Effector memory CD8-positive, alpha-beta T cell (primary cell): Measurements from ENCODE around the gene DLG2.

Experiments used
- ATAC-seq: fragments of 150-1000 bp; cut with Tn5 transposase; replicated peaks from 2 replicates; pipeline ENCODE4 v1.10.0; 2021; ENCODE audit warnings: mild to moderate bottlenecking, moderate library complexity
- DNase-seq, 3 experiments: peaks; one replicate each; pipeline ENCODE4 v3.0.0; 2021
- H3K27ac Mint-ChIP-seq, 2 donors: one replicate each; pipeline ENCODE4 v1.8.0; 2022; ENCODE audit warnings: mild to moderate bottlenecking in 2 of 2, mixed read lengths in 2 of 2, moderate library complexity in 2 of 2
- H3K27me3 Mint-ChIP-seq, 2 donors: one replicate each; pipeline ENCODE4 v1.8.0; 2022; ENCODE audit warnings: mixed read lengths in 2 of 2
- H3K36me3 Mint-ChIP-seq: one replicate; pipeline ENCODE4 v1.8.0; 2022; ENCODE audit warnings: mild to moderate bottlenecking, moderate library complexity, mixed read lengths; ENCODE audit not compliant: insufficient read depth
- H3K4me1 Mint-ChIP-seq, 2 donors: one replicate each; pipeline ENCODE4 v1.8.0; 2022; ENCODE audit warnings: low read depth in 2 of 2, mixed read lengths in 2 of 2
- H3K4me3 Mint-ChIP-seq, 2 donors: one replicate each; pipeline ENCODE4 v1.8.0; 2022; ENCODE audit warnings: mild to moderate bottlenecking in 2 of 2, mixed read lengths in 2 of 2, moderate library complexity in 2 of 2
- H3K9me3 Mint-ChIP-seq, 2 donors: one replicate each; pipeline ENCODE4 v1.8.0; 2022; ENCODE audit warnings: mixed read lengths in 2 of 2

DLG2 gene

DNA sequence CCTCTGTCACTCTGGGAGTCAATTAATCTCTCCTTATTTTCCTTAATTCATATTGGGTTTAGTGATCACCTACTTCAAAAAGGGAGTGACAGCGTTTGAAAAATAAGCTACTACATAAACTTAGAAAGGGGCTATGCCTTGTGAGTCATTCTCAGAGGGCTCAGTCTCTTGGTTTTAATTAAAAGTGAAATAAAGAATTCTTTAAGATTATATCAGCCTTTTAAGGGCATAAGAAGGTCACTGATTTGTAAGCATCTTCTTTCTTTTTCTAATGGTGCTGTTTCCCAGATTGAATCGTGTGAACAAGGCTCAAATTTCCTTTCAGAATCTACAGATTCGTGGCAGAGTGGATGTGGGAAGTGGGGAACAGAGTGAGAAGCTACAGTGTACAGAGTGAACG, 1704.8 kb downstream of the DLG2 start:
- DNase-seq (no peak), ATAC-seq (no peak)
- no peak overlapping the region for H3K27ac Mint-ChIP-seq
- peaks cover 1 to 7% of the 10 kb centered on the region in 2 donors for H3K9me3 Mint-ChIP-seq
- no peaks in the 10 kb centered on the region for H3K27me3 Mint-ChIP-seq
- no peaks in the 10 kb centered on the region for H3K36me3 Mint-ChIP-seq
- no peak overlapping the region for H3K4me3 Mint-ChIP-seq
- H3K4me1 Mint-ChIP-seq: no peaks in the 10 kb centered on the region

DNA sequence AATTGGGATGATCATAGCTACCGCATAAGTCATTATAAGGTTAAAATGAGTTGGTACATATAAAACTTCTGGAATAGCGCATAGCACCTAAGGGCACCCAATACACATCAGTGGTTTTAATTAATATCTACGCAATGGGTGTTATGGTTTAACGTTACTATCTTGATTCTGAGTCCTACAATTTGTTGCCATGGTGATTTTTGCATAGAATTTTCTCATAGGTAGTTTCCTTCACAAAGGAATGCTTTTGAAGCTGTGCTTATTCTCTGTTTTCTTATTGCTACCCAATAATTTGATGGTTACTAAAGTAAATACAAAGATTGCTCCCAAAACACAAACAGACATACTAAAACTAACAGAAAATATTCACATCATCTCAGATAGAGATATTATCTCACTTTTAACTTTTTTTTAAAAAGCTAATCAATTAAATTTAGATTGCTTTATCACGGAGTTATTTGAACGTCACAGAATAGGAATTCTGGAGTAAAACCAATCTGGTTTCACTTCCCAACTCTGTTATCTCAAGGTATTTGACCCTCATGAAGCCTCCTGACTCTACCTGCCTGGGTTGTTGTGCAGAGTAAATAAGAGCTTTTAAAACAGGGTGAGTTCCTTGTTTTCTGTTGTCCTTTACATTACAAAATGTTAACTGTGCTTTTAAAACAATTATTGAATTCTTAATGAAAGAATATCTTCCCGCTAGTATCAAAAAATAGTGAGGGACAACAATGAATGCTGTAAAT, 1705.5 kb downstream of the DLG2 start:
- no peak overlapping the region for H3K4me3 Mint-ChIP-seq
- ATAC-seq (no peak), DNase-seq (no peak)
- H3K9me3 Mint-ChIP-seq: peaks cover 0 to 7% of the 10 kb centered on the region in 2 donors
- H3K4me1 Mint-ChIP-seq: no peaks in the 10 kb centered on the region
- no peaks in the 10 kb centered on the region for H3K36me3 Mint-ChIP-seq
- no peaks in the 10 kb centered on the region for H3K27me3 Mint-ChIP-seq
- H3K27ac Mint-ChIP-seq: no peak overlapping the region

DNA sequence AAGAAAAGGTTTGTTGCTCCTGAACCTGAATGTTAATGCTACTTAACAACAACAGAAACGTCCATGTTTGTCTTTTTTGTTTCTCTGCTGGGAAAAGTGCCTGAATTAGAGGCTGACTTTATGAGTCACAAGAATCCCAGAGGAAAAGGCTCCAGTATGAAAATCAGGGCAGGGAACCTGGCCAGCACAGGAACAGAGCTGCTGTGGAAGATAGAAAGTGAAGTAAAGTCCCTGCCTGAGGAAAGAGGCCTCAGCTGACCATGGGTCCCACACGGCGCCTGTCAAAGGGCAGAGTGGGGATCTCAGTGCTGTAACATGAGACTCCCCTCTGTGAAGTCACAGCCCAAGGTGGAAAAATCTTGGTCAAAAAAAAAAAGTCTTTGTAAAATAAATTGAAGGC, 1708.7 kb downstream of the DLG2 start:
- Mint-ChIP-seq H3K4me3 (no peak overlapping the region), H3K9me3 (peaks cover 4 to 5% of the 10 kb centered on the region in 2 donors), H3K27ac (no peak overlapping the region), H3K36me3 (no peaks in the 10 kb centered on the region), H3K4me1 (no peaks in the 10 kb centered on the region), H3K27me3 (no peaks in the 10 kb centered on the region)
- DNase-seq (no peak), ATAC-seq (no peak)

DNA sequence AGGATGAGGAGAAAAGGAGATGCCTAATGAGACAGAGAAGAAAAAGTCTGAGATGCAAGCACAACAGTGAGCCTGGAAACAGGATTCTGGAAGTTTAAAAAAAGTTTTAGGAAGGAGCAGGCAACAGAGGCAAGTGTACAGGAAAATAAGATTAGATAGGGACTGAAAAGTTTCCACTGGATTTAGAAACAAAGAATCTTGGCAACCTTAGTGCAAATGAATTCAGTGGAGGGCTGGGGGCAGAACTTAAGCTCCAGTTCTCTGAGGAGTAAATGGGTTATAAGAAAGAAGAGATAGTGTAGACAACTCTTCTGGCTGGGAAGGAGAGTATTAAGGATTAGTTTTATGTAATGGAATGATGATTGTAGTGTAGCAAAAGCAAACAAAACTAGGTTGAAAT, 1712.1 kb downstream of the DLG2 start:
- no peak for DNase-seq
- Mint-ChIP-seq H3K27ac (no peak overlapping the region), H3K27me3 (no peaks in the 10 kb centered on the region), H3K4me3 (no peak overlapping the region), H3K4me1 (no peaks in the 10 kb centered on the region), H3K9me3 (peaks cover 2 to 5% of the 10 kb centered on the region in 2 donors), H3K36me3 (no peaks in the 10 kb centered on the region)
- no peak for ATAC-seq

DNA sequence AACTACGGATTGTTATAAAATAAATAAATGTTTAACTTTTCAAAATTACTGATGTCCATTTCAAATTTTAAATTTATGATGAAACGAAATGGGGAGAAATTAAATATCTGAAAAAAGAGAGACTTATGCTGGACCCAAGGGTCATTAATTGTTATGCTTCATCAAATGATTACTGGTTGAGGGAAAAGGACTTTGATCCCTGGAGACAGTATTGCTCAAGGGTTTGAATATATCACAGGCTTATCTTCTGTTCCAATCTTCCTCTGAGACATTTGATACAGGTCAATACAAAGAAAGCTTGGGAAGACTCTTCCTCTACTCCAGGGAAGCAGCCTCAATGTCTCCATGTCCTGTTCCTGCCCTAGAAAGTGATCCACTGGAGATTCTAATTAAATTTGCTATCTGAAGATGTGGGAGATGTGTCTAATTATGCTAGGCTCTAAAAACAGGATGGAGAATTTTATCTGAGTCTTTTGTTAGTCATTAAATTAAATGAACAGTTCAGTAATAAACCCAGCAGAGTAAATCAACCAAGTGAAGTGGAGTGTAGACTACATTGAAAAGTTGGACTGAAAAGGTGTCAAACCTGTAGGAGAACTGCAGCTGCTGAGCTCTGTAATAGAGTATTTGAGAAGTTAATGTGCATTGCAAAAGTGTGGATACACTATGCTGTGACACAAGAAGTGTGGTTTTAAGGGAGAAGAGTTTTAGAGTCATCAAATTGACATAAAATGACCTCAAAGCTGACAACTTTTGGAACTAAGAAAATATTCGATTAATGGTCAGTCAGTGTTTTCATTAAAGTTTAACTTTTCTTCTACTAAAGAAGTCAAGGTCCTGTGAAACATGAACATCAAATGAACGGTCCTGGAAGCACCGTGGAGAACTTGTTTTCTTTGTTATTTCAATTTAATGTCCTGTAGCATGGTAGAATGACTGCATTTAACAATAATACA, 1717.3 kb downstream of the DLG2 start:
- DNase-seq (no peak), ATAC-seq (no peak)
- H3K27me3 Mint-ChIP-seq: no peaks in the 10 kb centered on the region
- no peak overlapping the region for H3K4me3 Mint-ChIP-seq
- H3K36me3 Mint-ChIP-seq: no peaks in the 10 kb centered on the region
- H3K9me3 Mint-ChIP-seq: peaks cover 7 to 8% of the 10 kb centered on the region in 2 donors
- H3K4me1 Mint-ChIP-seq: no peaks in the 10 kb centered on the region
- no peak overlapping the region for H3K27ac Mint-ChIP-seq

DNA sequence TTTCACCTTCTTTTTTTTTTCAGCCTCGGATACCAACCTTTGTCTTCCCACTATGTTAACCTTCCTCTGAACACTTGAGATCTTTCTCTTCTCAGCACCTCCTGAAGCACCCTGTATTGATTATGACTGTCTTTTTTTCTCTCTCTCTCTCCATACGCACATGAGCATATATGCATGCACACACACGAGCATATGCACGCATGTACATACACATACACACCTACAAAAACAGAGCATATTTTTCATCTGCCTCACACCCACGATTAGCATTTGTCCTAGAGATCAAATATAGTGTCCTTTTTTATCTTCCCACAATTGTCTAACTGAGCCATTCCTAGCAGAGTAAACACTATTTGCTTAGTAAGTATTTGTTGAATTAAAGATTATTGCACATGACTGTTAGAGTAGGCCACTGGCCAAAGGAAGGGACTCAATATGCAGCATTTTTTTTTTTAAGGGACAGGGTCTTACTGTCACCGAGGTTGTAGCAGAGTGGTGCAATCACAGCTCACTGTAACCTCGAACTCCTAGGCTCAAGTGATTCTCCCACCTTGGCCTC, 1718.8 kb downstream of the DLG2 start:
- Mint-ChIP-seq H3K9me3 (peaks cover 7 to 8% of the 10 kb centered on the region in 2 donors), H3K4me1 (no peaks in the 10 kb centered on the region), H3K36me3 (no peaks in the 10 kb centered on the region), H3K27me3 (no peaks in the 10 kb centered on the region), H3K4me3 (no peak overlapping the region), H3K27ac (no peak overlapping the region)
- no peak for DNase-seq
- ATAC-seq: no peak

DNA sequence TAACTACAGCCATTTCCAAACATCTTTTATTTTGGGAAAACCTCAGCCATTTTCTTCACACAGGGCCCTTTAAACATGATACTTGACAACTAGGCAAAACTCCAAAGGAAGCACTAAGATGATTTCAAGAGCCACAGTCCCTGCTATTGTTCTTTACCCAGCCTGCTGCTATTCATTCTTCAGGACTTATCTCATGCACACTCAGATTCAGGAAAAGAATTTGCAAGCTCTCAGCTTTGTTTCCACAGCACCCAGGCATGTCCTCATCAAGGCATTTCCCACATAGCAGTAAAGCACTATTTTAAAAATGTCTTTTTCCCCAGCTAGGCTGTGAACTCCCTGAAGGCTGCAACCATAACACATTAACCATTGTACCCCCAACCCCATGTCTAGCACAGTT, 1731.6 kb downstream of the DLG2 start:
- no peak for DNase-seq
- H3K4me3 Mint-ChIP-seq: no peak overlapping the region
- no peaks in the 10 kb centered on the region for H3K36me3 Mint-ChIP-seq
- no peaks in the 10 kb centered on the region for H3K4me1 Mint-ChIP-seq
- H3K9me3 Mint-ChIP-seq: peaks cover 9 to 14% of the 10 kb centered on the region in 2 donors
- H3K27me3 Mint-ChIP-seq: no peaks in the 10 kb centered on the region
- no peak for ATAC-seq
- H3K27ac Mint-ChIP-seq: no peak overlapping the region

DNA sequence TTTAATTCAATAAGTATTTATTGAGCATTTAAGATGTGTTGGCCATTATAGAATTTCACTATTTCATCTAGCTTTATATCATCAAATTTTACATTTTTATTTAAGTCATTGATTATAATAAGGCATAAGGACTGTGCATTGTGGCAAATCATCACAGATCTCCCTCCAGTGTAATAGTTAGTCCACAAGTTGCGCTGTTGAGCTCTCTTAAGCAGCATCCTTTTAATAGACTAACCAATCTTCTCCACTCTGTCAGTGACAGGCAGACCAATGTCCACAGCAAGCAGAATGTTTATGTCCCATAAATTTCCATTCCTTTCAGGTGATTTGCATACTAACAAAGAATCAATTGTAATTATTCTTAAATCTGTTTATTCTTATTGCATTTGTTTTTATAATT, 1745.7 kb downstream of the DLG2 start:
- DNase-seq: no peak
- Mint-ChIP-seq H3K4me3 (no peak overlapping the region), H3K36me3 (no peaks in the 10 kb centered on the region), H3K9me3 (peaks cover 0 to 17% of the 10 kb centered on the region in 2 donors), H3K4me1 (no peaks in the 10 kb centered on the region), H3K27me3 (no peaks in the 10 kb centered on the region), H3K27ac (no peak overlapping the region)
- ATAC-seq: no peak

DNA sequence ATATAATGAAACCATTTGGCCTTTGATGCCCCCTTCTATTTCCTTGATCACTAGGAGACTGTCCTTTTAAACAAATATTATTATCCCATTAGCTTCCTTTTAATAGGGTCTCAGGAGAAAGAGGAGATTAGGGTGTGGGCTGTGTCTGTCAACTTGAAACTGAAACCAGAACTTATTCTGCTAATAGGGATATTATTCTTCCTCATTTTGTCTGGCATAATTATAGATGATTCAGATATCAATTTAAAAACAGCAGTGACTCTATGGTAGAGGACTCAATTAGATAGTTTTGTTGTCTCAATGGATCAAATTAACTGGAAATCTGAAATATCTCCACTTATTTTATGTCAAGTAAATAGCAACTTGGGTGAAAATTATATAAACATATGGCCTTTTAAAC, 1756.1 kb downstream of the DLG2 start:
- ATAC-seq (no peak), DNase-seq (no peak)
- no peaks in the 10 kb centered on the region for H3K27me3 Mint-ChIP-seq
- no peak overlapping the region for H3K27ac Mint-ChIP-seq
- peaks cover 0 to 4% of the 10 kb centered on the region in 2 donors for H3K9me3 Mint-ChIP-seq
- no peak overlapping the region for H3K4me3 Mint-ChIP-seq
- no peaks in the 10 kb centered on the region for H3K4me1 Mint-ChIP-seq
- H3K36me3 Mint-ChIP-seq: no peaks in the 10 kb centered on the region

DNA sequence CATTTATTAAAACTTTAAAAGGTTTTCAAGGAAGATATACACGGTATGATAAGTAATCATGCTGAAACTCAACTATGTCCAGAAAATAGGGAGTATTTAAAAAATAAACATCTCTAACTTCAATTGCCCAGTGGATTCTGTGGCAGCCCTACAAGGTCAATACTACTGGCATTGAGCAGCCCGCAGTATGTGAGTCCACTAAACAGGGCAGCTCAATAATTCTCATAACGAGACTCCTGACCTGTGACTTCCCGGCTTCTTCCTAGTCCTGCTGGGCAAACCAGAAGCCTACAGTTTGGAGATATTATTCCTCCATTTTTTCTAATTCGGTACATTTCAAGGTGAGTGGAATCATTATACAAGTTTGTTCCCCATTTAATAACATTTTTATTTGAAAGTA, 1760.5 kb downstream of the DLG2 start:
- ATAC-seq (no peak), DNase-seq (no peak)
- H3K36me3 Mint-ChIP-seq: no peaks in the 10 kb centered on the region
- H3K4me1 Mint-ChIP-seq: no peaks in the 10 kb centered on the region
- H3K4me3 Mint-ChIP-seq: no peak overlapping the region
- H3K27ac Mint-ChIP-seq: no peak overlapping the region
- peaks cover 2 to 7% of the 10 kb centered on the region in 2 donors for H3K9me3 Mint-ChIP-seq
- H3K27me3 Mint-ChIP-seq: no peaks in the 10 kb centered on the region

DNA sequence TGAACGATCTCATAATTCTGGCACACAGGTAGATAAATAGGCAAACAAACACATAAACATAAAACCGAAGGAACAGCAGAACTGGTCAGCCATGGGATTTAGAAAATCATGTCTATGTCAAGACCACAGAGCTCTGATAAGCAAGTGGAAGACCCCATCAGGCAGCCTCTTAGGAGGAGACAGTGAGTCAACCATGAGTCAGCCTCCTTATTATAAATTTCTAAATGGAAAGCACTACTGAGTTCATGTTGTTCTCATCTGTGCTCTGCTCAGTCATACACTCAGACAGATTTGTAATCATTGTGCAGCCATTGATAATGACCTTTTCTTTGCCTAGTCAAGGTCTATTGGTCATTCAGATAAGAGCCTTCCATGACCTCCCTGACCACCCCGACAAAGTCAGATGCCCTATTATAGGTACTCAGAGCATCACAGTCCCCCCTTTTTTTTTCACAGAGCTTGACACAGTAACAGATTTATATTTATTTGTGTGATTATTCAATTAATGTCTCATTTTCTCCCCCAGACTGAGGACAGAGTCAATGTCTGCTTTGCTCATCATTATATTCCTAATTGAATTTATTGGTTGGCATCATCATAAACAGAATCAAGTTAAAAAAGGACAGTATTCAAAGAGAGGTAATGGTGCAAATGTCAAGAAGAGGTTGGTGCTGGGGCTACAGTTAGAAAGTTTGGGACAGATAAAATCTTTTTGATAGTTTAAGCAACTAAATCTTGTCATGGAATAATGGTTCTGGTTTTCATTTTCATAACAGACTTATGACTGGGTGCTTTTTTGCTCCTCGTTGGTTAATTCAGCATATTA, 1761.3 kb downstream of the DLG2 start:
- H3K27me3 Mint-ChIP-seq: no peaks in the 10 kb centered on the region
- ATAC-seq: no peak
- no peak overlapping the region for H3K27ac Mint-ChIP-seq
- DNase-seq: no peak
- H3K4me3 Mint-ChIP-seq: no peak overlapping the region
- peaks cover 2 to 7% of the 10 kb centered on the region in 2 donors for H3K9me3 Mint-ChIP-seq
- no peaks in the 10 kb centered on the region for H3K36me3 Mint-ChIP-seq
- H3K4me1 Mint-ChIP-seq: no peaks in the 10 kb centered on the region

DNA sequence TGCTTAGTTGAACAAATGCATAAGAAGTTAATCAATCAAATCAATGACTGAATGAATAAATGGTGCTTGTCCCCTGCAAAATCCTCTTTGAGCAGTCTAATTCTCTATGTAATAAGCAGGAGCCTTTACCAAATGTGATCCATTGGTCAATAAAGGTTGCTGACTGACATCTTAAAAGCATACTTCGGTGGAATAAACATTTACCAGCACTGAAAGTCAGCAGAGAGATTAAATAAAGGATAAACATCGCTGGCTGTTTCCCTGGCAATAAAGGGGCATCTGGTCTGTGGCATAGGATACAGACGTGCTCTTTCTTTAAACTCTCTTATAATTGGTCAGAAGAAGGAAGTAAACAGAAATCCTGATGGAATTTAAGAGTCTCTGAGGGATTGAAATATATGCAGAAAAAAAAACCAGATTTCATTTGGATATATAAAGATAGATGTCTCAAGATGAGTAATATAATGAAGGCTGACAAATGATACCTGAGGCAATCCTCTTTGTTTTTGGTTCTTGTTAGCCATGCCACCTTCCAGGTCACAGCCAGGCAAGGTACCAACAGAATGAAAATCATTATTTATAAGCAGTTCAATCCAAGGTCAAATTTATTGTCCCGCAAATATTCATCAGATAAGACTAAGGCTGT, 1762.6 kb downstream of the DLG2 start:
- Mint-ChIP-seq H3K9me3 (peaks cover 2 to 7% of the 10 kb centered on the region in 2 donors), H3K27me3 (no peaks in the 10 kb centered on the region), H3K4me1 (no peaks in the 10 kb centered on the region), H3K27ac (no peak overlapping the region), H3K4me3 (no peak overlapping the region), H3K36me3 (no peaks in the 10 kb centered on the region)
- no peak for ATAC-seq
- no peak for DNase-seq

DNA sequence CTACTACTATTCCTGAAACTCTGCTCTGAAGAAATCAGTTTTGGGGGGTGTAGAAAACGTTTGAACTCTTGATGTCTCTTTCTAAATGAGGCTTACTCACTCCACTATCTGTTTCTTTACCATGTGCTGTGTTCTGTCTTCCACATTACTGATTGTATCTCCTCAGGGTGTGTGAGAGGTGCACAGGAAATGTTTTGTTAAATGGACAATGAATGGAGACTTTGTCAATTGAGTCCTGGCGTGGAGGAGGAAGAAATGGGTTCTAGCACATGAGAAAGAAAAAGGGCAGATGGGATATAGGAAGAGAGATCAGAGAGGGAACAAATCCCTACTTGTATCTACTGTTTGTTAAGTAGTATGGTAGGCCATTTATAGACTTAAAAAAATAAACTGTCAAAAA, 1763.9 kb downstream of the DLG2 start:
- H3K36me3 Mint-ChIP-seq: no peaks in the 10 kb centered on the region
- H3K27ac Mint-ChIP-seq: no peak overlapping the region
- no peaks in the 10 kb centered on the region for H3K27me3 Mint-ChIP-seq
- no peak overlapping the region for H3K4me3 Mint-ChIP-seq
- ATAC-seq (no peak), DNase-seq (no peak)
- no peaks in the 10 kb centered on the region for H3K4me1 Mint-ChIP-seq
- peaks cover 5 to 7% of the 10 kb centered on the region in 2 donors for H3K9me3 Mint-ChIP-seq
